Stimulated activated CD4-positive, alpha-beta T cell treated with anti-CD3 and anti-CD28 coated beads, Interleukin-2, amount 100 ng/mL, for 4 hours (primary cell): ENCODE data around the gene ANGEL1.

Experiments used
- DNase-seq: peaks from one replicate; pipeline ENCODE4 v3.0.0-alpha.2; 2020; ENCODE audit warnings: low read depth

Gene ANGEL1

DNA sequence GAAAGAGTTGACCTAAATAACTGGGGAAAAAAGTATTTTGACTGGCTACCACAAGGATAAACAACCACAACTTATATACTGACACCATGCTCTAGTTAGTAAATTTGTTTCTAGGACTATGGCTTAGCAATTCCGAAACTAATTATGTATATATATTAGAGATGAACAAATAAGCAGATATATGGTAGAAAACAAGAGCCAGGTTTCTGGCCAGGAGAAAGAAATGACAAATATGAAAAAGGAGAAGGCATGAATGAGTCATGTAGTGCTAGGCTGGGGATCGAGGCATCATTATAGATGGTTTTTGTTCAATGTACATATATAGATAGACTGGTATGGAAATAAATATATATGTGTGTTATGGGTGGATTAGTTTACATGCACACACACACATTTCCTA, 8.0 kb upstream of the ANGEL1 start:
- no peak for DNase-seq

DNA sequence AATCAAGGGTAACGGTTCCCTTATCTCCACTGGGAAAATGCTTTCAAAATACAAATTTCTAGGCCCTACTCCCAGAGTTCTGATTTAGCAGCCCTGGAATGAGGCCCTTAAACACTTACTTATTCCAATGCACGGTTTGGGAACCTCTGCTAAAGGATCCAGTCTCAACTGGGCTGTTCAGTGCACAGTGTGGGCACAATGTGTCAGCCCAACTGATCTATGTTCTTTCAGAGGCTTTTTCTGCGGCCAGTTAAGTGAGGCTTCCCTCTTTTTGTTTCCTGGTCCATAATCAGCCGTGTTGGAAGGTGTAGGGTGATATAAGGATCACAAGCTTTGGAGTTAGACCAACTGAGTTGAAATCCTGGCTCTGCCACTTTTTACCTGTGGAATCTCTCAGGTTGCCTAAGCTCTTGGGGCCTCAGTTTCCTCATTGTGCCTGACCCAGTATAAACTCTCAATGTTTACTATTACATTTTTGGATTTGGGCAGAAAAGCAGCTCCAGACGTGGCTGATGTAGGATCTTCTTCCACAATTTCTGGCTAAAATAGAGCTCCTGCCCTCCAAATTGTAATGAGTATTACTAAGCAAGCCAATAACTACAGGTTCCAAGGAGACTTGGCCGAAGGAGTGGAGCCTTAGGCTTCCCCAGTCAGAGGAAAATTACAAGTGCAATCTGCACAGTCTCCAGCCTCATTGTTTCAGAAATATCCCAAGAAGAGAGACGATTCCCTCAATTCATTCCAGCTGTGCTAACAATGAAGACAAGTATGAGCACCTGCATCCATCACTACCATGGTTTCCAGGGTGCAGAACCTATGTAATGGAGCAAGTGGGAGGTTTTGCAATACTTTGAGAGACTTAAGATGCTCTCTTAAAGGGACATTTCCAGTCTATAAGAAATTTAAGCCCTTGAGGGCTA, 2.3 kb upstream of the ANGEL1 start:
- no peak for DNase-seq

DNA sequence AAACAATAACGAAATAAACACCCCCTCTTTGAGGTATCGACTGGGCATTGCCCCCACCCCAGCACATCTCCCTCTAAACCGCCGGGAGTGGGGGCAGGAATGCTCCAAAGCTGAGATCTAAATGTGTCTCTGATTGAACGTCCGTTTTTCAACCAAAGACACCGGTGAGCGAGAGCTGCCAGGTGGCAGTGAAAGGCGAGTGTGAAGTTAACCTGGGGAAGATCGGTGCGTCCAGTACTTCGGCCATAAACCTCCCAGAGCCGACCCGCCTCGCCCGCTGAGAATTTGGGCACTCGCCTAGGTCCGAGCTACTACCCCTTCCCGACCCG, 625 bp downstream of the ANGEL1 start:
- no peak for DNase-seq

DNA sequence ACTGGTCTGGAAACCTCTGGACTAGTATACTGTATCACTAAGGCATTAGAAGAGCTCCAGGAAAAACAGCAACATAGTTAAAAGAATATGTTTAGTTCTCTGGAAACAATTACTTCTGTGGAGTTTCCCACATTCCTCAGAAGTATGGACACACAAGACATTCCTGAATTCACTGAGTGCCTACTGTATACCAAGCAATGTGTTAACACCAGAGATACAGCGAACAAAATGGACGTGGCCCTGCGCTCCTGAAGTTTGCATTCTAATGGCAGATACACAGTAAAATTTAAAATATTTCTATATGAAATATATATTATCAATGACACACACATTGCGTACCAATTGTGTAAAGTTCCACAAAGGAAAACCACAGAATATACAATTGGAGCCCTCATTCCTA, 1.1 kb downstream of the ANGEL1 start:
- DNase-seq: no peak

DNA sequence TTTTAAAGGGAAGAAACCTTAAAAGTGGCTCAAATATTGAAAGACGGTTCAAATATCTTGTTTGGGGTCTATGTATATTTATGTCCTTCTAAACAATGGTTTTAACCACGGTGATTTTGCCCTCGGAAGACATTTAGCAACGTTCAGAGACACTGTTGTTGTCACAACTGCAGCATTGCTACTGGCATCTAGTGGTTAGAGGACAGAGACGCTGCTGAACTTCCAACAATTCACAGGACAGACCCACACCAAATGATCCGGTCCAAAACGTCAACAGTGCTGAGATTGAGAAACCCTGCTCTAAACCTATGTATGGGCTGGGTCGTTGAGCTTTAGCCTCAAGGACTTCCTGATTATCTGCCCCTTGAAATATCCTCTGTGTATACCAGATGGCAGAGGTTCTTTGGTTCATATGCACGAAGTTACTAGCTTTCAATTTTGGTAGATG, 1.7 kb downstream of the ANGEL1 start:
- DNase-seq: no peak

DNA sequence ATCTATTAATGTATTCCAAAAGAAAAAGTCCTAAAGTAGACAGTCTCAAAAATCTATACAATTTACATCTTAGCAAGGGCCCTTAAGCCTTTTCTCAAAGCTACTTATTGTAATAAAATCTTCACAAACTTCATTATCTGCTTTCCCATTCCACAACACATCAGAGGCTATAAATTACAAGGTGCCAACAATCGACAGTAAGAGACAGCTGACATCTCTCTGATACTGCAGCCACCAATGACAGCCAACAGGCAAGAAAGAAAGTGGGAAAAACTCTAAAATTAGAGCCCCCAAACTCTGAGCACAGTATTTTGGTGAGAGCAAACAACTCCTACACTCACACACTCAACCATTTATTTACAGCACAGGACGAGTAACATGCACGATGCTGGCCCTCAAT, 2.2 kb downstream of the ANGEL1 start:
- no peak for DNase-seq

DNA sequence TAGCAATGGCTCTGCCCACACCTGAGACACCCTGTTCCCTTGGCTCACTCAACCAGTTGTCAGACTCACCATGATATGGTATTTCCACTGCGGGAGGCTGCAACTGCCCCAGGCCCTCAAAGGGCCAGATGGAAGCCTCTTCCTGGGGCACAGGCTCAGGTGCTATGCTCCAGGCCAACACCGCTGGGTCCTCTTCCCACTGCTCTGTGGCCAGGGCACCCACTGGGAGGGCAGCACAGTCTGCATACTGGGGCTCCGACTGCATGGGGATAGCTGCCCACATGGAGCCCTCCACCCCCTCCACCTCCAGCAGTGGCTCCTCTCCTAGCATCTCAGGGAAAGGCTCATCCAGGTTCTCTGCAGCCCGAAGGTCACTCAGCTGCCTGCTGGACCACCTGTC, 3.7 kb downstream of the ANGEL1 start:
- no peak for DNase-seq

DNA sequence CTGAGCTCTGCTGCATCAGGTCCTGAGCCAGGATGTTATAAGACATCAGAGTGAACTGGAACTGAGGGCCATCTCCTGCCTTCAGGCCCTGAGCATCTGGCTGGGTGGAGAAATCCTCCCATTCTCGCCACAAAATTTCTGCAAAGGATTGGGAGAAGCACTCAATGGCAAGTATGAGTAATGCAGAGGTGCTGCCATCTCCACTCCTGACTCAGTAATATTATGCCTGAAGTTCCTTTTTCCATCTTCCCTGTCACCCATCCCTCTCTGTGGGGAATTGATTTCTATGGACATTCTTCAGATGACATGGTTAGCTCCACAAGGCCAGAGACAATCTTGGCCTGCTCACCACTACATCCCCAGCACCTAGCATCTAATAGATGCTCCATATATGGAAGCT, 4.7 kb downstream of the ANGEL1 start:
- DNase-seq: no peak

DNA sequence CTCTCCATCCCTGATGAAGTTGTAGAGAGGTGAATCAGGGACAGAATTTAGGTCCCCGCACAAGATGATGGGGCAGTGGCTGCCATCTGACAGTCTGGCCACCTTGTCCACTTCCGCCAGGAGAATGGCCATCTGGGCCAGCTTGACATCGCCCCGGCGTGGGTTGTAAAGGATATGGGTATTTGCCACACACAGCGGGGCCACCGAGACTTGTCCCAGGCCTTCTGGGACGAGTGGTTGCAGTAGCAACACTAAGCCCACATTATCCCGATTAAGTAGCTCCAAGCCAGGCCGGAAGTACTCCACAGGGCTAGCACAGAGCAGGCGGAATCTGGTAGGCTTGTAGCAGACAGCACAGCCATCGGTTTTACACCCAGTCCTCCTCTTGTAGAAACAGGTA, 6.2 kb downstream of the ANGEL1 start:
- no peak for DNase-seq

DNA sequence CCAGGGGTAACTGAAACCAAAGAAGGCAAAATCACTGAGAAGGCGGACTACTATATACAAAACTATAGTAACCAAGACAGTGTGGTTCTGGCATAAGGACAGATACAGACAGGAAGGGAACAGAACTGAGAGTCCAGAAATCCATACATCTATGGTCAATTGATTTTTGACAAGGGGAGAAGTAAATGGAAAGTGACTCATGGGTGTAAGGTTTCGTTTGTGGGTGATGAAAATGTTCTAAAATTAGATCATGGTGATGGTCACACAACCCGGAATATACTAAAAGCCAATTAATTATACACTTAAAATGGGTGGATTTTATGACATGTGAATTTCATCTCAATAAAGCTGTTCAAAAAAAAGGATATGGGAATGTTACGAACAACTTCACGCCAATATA, 18.7 kb downstream of the ANGEL1 start:
- no peak for DNase-seq

DNA sequence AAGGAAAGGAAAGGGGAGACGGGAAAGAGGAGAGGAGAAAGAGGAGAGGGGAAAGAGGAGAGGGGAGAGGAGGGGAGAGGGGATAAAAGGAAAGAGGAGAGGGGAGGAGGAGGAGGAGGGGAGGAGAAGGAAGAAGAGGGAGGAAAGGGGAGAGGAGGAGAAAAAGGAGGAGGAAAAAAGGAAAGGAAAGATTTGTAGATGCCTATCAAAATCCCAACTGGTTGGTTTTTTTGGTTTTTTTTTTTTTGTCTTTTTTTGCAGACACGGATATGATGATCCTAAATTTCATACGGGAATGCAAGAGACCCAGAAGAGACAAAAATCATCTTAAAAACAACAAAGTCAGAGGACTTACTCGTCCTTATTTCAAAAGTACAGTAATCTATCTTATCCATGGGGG, 19.4 kb downstream of the ANGEL1 start:
- DNase-seq: no peak

DNA sequence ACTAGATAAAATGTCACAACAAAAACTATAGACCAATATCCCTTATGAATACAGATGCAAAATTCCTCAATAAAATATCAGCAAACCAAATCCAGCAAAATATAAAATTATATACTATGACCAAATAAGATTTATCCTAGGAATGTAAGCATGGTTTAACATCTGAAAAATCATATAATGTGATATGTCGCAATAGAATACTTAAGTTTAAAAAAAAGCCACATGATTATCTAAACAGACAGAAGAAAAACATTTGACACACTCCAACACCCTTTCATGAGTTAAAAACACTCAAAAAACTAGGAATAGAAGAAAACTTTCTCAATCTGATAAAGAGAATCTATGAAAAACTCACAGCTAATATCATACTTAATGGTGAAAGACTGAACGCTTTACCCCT, 20.3 kb downstream of the ANGEL1 start:
- DNase-seq: no peak

DNA sequence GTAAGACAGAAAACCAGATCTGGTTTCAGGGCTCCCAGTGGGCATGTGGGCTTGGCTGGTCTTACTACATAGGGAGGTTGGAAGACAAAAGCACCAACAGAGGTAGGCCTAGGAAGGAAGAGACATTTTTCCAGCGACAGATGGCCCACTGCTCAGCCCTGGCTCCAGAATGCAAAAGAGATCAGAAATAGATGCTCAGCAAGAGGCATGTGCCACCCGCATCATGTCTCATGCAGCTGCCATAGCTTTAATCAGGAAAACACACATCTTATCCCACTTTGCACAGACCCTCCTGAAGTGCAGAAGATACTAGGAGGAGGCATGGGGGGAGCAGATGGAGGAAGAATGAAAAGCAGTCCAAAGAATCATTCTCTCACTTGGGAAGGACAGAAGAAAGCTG, 26.1 kb downstream of the ANGEL1 start:
- no peak for DNase-seq

DNA sequence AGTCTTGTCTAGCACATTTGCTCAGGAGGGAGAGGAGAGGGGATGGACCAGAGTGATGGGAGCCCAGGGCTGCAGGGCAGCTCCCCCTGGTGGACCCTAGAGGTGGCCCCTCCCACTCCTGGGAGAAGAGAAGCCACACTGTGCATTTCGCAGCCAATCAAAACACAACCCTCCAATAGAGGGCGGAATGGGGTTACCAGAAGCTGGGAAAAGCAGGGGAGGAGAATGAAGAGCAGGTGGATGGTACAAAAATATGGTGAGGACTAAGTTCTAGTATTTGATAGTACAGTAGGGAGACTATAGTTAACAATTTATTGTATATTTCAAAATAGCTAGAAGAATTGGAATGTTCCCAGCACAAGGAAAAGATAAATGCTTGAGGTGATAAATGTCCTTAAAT, 27.8 kb downstream of the ANGEL1 start:
- peak; percentile 18 for DNase-seq

DNA sequence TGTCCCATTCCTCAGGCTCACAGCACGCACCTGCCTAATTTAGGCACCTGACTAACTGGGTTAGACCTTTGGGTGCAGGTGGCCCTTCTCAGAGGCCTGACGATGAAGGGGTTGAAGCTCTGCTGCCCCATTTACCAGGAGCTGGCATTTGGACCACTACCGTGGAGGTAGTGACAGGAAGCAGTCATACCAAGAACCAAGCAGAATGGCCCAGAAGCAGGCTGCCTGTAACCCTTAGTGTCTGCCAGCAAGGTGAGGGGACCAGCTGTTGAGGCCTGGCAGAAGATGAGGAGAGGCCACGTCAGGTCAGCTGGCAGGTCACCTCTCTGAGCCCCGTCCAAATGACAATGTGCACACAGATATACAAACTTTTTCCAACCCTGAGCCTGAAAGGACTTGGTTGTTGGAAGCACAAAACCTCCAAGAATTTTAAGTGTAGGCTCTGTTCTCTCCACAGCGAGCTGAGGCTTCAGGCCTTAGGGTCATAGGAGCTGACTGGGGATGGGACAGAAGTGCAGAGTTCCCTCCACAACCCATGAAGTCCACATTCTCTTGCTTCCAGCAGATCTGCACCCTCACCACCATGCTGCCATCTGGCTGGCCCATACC, 28.3 kb downstream of the ANGEL1 start:
- DNase-seq: no peak

DNA sequence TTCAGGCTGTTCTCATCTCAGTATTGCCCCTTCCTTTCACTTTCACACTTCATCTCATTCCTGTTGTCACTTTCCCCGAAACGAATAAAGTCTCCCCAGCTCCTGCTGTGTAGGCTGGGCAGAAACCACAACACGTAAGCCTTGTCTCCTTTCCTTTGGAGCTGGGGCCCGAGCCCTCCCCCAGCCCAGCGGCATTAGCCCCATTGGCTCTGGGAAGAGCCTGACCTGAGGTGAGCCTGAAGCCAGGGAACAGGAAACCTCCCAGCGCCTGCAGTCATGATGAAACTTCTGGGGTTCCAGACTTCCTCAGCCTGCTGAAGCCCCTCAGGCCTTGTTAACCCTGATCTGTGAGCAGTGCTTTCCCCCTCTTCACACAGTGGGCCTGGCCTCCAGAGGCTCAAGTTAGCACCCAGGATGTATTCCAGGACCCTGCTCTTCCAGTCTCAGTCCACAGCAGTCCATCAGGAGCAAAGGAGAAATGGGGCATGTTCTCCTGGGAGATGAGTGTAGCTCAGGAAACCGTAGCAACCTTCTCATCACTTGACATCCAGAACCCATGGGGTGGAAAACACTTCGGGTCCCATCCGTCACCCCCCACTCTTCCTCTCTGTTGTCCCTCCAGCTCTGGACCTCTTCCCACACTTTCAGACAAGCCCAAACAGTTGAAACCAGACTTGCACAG, 29.7 kb downstream of the ANGEL1 start:
- DNase-seq: no peak

DNA sequence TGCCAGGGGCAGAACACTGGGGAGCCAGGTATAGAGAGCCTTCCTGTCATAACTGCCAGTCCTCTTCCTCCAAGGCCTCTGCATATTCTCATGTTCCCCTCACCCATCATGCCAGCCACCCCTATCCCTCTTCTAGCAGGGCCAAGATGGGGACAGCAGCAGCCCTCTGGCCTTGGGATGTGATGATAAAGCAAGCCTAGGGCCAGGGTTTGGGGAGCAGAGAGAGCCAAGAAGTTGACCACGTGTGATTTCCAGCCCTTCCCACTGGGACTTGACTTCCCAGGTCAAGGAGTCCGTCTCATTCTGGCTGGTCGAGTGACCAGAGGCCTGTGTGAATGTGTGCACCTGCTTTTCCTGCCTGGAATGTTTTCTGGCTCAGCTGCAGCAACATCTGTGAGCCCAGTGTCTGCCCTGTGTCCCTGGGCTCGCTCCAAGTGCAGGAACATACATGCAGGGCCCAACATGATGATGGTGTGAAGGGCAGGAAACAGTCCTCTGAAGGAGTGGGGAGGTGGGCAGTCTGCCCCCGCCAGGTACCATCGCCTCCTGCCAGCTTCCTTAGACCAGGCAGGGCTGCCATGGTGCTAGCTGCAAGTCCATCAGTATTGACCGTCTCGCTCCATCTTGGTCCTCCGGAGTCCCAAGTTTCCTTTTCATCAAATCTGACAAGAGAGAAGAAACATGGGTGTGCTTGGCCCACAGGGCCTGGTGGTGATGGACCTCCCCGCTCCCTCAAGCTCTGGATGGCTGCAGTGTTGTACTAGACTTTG, 30.4 kb downstream of the ANGEL1 start:
- DNase-seq: no peak

DNA sequence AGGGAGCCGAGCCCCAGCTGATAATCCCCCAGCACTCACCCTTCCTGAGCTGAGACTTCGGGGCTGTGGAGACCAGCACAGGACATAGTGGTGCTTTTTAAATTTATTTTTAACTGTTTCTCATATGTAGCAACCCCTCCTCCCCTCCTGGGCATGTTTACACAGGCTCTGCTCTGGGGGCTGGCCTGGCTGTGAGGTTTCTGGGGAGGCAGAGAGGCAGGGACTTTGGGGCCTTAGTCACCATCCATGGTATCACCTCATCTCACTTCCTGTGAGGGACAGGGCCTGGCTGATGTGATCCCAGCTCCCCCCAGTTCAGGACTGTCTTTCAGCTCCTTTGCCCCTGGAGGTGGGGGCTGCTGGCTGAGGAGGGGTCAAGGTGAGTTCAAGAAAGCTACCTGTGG, 31.0 kb downstream of the ANGEL1 start:
- DNase-seq: no peak

DNA sequence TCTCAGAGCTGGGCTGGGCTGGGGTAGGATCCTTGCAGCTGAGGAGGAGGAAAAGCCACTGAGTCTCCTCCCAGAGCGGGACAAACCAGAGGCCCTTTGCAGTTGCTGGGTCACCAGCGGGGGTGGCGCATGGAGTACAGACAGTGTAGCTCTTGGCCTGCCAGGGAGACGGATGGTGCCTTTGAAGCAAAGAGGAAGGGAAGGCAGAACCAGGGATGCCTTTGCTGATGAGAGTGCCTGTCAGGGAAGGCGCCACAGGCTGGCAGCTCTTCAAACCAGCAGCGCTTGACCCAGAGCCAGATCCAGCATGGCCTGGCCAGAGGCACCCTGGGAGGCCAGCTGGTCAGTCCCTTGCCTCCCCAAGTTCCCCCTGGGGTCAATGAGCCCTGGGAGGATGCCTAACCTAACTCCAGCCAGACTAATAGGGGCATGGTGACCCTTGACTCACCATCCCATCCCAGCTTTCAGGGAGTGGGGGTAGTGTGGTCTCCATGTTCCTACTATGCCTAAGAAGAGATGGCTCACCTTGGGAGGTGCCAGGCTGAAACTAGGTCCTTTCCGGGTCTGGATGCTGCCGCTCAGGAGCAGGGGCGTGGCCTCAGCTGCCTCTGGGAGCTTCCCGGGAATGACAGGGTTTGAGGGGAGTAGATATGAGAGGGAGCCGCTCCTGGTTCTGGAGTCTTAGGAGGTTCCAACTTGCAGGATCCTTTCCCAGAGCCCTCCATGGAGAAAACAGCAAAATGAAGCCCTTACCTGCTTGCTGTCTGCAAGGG, 31.6 kb downstream of the ANGEL1 start:
- DNase-seq: no peak

DNA sequence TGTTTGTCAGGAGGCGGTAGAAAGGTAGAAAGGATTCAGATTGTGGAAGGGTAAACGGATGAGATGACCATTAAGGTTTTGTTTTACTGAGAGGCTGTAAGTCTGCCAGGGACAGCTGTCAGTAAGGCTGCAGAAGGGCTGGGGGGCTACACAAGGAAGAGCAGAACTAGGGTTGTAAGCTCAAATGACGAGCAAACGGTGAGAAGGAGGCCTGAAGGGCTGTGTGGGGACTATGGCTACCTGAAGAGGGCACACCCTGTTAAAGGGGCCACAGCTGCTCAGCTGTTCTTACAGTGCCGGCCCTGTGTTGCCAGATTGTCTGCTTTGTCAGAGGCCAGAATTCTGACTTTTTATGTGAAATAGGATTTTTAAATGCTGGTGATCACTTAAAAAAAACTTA, 32.3 kb downstream of the ANGEL1 start:
- DNase-seq: no peak

DNA sequence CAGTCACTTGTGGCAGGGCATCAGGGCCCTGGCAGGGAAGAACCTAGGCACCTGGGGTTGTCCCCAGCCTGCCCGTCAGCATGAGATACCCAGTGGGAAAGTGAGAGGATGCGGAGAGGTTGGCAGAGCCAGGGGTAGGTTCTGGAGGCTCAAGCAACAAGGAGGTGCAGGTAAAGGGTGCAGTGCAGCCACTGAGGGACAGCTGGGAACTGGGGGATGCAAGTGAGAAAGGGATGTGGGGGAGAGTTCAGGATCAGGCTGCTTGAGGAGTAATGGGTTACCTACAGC, 32.7 kb downstream of the ANGEL1 start:
- DNase-seq: no peak
